Breast epithelium (tissue), 3 donors: ENCODE data around the gene MESD.

Source experiments
- POLR2A ChIP-seq: fragments of 450-650 bp; IDR thresholded peaks from one replicate; pipeline ENCODE4 v1.6.1; 2016; ENCODE audit warnings: antibody characterized with exemption, mild to moderate bottlenecking, moderate library complexity
- POLR2AphosphoS5 ChIP-seq, 3 donors: sonication (generic); formaldehyde crosslinking; IDR thresholded peaks; one replicate each; pipeline ENCODE4 v1.6.1; 2017; ENCODE audit warnings: antibody characterized with exemption in 3 of 3
- TF ChIP-seq, protein P1 (sequence below), 3 donors: fragments of 450-650 bp; IDR thresholded peaks; one replicate each; pipeline ENCODE4 v1.5.1; 2016 to 2017; ENCODE audit warnings: antibody characterized with exemption in 3 of 3, mild to moderate bottlenecking in 3 of 3, moderate library complexity in 3 of 3

DNA sequence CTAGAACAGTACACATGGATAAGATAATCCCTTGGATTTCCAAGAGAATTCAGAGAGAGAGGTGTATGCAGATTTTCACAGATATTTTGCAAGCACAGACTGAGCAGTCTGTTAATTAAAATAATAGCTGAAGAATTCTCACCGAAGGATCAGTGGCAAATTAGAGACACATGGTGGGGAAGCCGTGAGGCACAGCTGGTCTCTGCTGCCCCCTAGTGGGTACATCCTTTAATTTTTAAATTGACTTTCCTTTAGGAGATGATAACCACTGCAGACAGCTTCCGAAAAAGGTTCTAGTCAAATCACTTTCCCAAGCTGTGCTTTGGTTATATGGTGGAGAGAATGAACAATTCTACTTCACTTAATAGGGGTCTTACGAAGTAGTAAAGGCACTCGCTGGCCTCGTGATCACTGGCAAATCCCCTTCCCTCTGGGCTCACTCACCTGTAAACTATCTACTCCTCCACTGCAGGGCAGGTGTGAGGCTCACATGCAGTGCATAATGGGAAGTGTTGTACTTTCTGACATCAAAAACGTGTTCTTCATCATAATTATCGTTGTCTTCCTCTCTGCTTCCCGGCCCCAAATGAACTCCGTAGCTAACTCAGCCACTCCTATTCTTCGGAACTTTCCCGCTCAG lies 19.5 kb downstream of the MESD start:
- TF ChIP-seq, protein P1, sequence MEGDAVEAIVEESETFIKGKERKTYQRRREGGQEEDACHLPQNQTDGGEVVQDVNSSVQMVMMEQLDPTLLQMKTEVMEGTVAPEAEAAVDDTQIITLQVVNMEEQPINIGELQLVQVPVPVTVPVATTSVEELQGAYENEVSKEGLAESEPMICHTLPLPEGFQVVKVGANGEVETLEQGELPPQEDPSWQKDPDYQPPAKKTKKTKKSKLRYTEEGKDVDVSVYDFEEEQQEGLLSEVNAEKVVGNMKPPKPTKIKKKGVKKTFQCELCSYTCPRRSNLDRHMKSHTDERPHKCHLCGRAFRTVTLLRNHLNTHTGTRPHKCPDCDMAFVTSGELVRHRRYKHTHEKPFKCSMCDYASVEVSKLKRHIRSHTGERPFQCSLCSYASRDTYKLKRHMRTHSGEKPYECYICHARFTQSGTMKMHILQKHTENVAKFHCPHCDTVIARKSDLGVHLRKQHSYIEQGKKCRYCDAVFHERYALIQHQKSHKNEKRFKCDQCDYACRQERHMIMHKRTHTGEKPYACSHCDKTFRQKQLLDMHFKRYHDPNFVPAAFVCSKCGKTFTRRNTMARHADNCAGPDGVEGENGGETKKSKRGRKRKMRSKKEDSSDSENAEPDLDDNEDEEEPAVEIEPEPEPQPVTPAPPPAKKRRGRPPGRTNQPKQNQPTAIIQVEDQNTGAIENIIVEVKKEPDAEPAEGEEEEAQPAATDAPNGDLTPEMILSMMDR (IDR thresholded peaks at IDR 0.05) = peak; percentile 37 to 85 (median 74)
- TF ChIP-seq POLR2A = no peak
- TF ChIP-seq POLR2AphosphoS5 (IDR thresholded peaks at IDR 0.05) = no peak
